Measurements from ENCODE around the gene HSBP1.

GRCh38 chr16:83845263-83845662 is 37.5 kb downstream of the HSBP1 start:
- TF ChIP-seq TEAD4 (CRISPR knock-in tag; IDR thresholded peaks at IDR 0.05) (no peak), CTCF (IDR thresholded peaks at IDR 0.05) (no peak), NFYB (CRISPR knock-in tag; conservative IDR thresholded peaks at IDR 0.05; ENCODE audit: low read depth) (no peak), NR1H2 (CRISPR knock-in tag; IDR thresholded peaks at IDR 0.05) (no peak), USF1 (CRISPR knock-in tag; IDR thresholded peaks at IDR 0.05) (no peak), FOXJ3 (CRISPR knock-in tag; IDR thresholded peaks at IDR 0.05; ENCODE audit: borderline replicate concordance) (no peak), ELF4 (CRISPR knock-in tag; IDR thresholded peaks at IDR 0.05; ENCODE audit: low read depth) (no peak), HMGXB4 (CRISPR knock-in tag; IDR thresholded peaks at IDR 0.05) (no peak), FOXK1 (CRISPR knock-in tag; IDR thresholded peaks at IDR 0.05) (no peak)

All from WTC11 (cell line).